GM21447 (cell line): Measurements from ENCODE around the gene ARHGAP11A.

Source experiments
- ATAC-seq: cut with Tn5 transposase; IDR thresholded peaks from one replicate; pipeline ENCODE4 v1.9.1; 2021; ENCODE audit not compliant: unreplicated experiment

Gene ARHGAP11A

GRCh38 chr15:32683906-32684584, 68.7 kb downstream of the ARHGAP11A start:
- no peak for ATAC-seq

- no peak for ATAC-seq
Measured at GRCh38 chr15:32685576-32685975, 70.3 kb downstream of the ARHGAP11A start.

DNA sequence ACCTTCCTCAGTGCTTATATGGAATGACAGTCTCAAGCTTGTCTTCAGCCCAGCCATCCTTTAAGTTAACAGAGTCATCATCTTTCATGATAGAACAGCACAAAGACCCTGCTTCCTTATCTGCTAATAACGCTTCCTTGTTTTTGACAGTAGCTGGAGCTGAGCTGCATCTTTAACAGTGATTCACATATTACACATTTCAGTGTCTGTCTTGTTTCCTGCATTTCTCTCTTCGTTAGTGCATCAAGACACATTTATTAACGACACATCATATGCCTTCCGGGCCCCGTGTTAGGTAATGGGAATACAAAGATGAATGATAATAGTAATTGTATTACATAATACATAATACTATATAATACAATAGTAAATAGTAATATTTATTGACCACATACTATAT, 72.3 kb downstream of the ARHGAP11A start:
- ATAC-seq = no peak

DNA sequence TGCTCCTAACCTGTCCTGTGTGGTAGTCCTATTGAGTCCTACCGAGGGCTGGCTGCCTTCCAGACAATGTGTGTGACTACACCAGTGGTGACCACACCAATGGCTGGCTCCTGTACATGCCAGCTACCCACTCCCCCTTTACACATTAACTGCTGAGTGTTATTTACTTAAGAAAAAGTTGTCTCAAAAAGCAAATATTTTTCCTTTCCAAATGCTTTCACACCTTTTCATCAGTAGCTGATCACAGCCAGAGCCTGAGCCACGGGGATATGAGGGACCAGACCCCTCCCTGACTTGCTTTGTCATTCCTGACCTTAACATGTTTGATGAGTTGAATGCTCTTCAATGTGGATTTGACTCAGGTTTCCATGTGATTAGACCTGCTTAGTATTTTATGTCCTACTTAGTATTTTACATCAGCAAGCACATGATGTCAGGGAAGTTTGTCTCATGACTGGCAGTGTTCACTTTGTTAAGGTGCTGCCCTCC, 72.9 kb downstream of the ARHGAP11A start:
- no peak for ATAC-seq
